Muscle layer of colon (tissue), 2 donors: ENCODE measurements around the gene LMF1.
"Not testable (repeated sequence)": the region's sequence is repeated elsewhere in the genome, so short reads cannot be mapped to it uniquely, and the experiment has no call there.

ENCODE experiments used
- H3K27ac ChIP-seq: one replicate; pipeline ENCODE4 v1.7.0; 2013; ENCODE audit warnings: low read depth, mild to moderate bottlenecking, low read length, moderate library complexity
- H3K27me3 ChIP-seq, 2 donors: one replicate each; pipeline ENCODE4 v1.7.0; 2013; ENCODE audit warnings: low read length in 2 of 2, mild to moderate bottlenecking in 2 of 2; ENCODE audit not compliant: insufficient read depth in 2 of 2, control insufficient read depth in 1 of 2
- H3K36me3 ChIP-seq: one replicate; pipeline ENCODE4 v1.7.0; 2013; ENCODE audit warnings: mild to moderate bottlenecking, low read length; ENCODE audit not compliant: insufficient read depth
- H3K4me1 ChIP-seq: one replicate; pipeline ENCODE4 v1.7.0; 2013; ENCODE audit warnings: mild to moderate bottlenecking, low read length; ENCODE audit not compliant: insufficient read depth
- H3K4me3 ChIP-seq, 2 donors: one replicate each; pipeline ENCODE4 v1.7.0; 2013; ENCODE audit warnings: low read length in 2 of 2, low read depth in 1 of 2, mild to moderate bottlenecking in 1 of 2, moderate library complexity in 1 of 2
- H3K9ac ChIP-seq: one replicate; pipeline ENCODE4 v1.7.0; 2013; ENCODE audit warnings: low read length
- H3K9me3 ChIP-seq: one replicate; pipeline ENCODE4 v1.7.0; 2013; ENCODE audit warnings: mild to moderate bottlenecking, low read length
- donor health status: abdominal sarcoma.
- donor health status: Adenocarcinoma of cecum.

Gene LMF1

DNA sequence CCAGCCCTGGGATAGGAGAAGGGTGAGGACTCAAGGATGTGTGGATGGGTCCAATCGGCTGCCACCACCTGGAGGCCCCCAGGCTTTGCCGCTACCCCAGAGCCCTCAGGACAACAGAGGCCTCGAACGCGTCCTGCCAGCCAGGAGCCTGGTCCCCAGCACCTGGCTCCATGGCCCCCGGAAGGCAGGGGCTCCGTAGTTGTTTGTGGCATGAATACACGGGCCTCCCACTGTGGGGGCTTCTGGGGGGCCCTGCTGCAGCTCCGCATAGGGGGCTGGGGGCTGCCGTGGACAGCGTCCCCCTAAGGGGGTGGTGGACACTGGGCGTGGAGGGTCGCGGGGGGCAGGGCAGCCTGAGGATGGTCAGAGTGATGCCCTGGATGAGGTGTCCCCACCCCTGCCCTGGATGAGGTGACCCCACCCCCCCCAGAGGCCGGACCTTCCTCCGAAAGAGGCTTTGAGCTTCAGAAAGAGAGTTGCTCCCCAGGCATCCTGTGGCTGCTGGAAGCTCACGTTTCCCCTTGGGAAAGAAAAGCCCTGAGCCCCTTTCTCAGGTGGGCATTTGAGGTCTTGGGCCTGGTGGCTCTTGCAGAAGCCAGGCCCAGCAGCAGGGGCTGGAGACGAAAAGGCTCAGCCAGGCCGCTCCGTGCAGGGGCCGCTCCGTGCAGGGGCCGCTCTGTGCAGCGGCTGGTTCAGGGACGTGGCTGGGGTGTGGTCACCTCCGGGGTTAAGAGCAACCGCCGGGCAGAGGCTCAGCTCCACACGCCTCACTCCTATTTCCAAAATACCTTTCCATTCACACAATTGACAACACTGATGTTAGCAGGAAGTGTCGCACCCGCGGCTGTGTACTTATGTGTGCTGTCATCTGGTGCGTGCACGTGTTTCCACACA, 130.0 kb downstream of the LMF1 start:
- Histone ChIP-seq H3K9me3 (peaks cover 5% of the 10 kb centered on the region), H3K36me3 (no peaks in the 10 kb centered on the region), H3K27ac (no peak overlapping the region), H3K4me3 (no peak overlapping the region), H3K4me1 (no peaks in the 10 kb centered on the region), H3K27me3 (peaks cover 0 to 21% of the 10 kb centered on the region in 2 donors), H3K9ac (no peak overlapping the region)

DNA sequence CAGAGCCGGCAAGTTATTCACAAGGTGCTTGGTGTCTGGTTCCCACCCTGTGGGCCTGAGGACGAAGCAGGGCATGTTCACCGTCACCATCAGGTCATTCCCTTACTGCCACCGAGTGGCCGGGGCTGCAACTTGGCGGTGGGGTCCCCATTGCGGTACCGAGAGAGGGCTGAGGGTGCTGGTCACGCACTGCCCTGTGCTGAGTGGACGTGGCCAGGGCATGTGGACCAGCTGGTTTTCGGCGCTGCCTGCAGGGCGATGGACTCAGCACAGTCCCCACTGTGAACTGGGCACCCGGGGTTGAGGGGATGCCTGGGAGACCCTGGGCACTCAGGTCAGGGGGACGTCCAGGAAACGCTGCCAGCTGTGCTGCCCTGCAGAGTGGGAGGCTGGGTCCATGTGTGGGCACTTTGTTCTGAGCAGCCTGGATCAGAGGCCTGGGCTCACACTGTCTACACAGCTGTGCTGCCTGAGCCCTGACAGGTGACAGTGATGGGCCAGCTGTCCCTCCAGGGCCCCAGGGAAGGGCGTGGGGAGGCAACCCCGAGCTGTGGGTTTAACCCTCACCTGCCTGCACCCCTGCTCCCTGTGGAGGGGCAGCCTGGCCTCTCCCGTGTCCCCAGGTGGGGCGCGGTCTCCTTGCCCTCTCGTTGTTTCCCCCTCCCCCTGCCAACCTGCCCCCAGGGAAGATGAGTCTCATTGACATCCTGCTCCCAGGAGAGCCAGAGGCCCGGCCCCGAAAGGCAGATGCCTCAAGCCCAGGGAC, 131.0 kb downstream of the LMF1 start:
- Histone ChIP-seq H3K27ac (no peak overlapping the region), H3K36me3 (no peaks in the 10 kb centered on the region), H3K27me3 (peaks cover 0 to 21% of the 10 kb centered on the region in 2 donors), H3K4me3 (no peak overlapping the region), H3K9me3 (peaks cover 9% of the 10 kb centered on the region), H3K4me1 (no peaks in the 10 kb centered on the region), H3K9ac (no peak overlapping the region)

DNA sequence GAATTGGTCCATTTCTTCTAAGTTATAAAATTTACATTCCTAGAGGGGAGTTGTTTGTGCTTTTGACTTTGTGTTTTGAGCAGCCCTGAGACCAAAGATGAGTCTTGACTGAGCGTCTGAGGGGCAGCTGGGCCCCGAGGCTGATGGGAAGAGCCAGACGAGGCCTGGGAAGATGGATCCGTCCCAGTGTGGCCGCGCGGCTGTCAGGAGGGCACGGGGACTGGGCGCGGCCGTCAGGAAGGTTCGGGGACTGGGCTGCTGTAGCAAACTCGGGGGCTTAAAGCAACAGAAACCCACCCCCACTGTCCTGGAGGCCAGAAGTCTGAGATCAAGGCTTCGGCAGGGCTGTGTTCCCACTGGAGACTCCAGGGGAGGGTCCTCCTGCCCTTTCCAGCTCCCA, 132.0 kb downstream of the LMF1 start:
- H3K4me3 ChIP-seq = no peak overlapping the region
- H3K27ac ChIP-seq = no peak overlapping the region
- H3K27me3 ChIP-seq = peaks cover 0 to 21% of the 10 kb centered on the region in 2 donors
- H3K36me3 ChIP-seq = no peaks in the 10 kb centered on the region
- no peak overlapping the region for H3K9ac ChIP-seq
- peaks cover 9% of the 10 kb centered on the region for H3K9me3 ChIP-seq
- no peaks in the 10 kb centered on the region for H3K4me1 ChIP-seq

DNA sequence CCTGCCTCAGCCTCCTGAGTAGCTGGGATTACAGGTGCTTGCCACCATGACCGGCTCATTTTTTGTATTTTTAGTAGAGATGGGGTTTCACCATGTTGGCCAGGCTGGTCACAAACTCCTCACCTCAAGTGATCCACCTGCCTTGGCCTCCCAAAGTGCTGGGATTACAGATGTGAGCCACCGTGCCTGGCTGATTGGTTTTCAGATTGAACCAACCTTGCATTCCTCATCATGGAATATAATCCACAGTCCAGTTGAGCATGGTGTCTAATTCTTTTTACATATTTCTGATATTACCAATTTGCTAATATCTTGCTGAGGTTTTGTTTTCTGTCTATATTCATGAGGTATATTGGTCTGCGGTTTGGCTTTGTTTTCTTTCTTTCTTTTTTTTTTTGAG, 134.0 kb downstream of the LMF1 start:
- H3K4me3 ChIP-seq, H3K4me1 ChIP-seq, H3K9me3 ChIP-seq, H3K36me3 ChIP-seq, H3K27ac ChIP-seq, H3K9ac ChIP-seq: not testable (repeated sequence)
- peaks cover 0 to 23% of the 10 kb centered on the region in 2 donors for H3K27me3 ChIP-seq

DNA sequence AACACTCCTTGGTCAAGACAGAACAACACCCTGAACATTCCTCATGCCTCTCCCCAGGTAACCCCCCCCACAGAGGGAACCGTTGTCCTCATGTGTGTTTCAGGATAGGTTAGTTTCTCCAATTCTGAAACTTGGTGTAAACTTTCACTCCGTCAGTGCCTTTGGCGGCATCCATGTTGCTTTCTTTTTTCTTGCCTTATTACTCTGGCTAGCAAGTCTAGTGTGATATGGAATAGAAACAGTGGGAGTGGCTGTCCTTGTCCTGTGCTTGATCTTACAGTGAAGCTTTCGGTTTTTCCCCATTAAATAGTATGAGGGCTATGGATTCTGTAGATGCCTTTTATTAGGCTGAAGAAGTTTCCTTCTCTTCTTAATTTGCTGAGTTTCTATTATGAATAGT, 134.6 kb downstream of the LMF1 start:
- H3K27ac ChIP-seq = no peak overlapping the region
- H3K36me3 ChIP-seq = no peaks in the 10 kb centered on the region
- peaks cover 0 to 27% of the 10 kb centered on the region in 2 donors for H3K27me3 ChIP-seq
- no peaks in the 10 kb centered on the region for H3K4me1 ChIP-seq
- H3K4me3 ChIP-seq = no peak overlapping the region
- H3K9ac ChIP-seq = no peak overlapping the region
- H3K9me3 ChIP-seq = peaks cover 9% of the 10 kb centered on the region

DNA sequence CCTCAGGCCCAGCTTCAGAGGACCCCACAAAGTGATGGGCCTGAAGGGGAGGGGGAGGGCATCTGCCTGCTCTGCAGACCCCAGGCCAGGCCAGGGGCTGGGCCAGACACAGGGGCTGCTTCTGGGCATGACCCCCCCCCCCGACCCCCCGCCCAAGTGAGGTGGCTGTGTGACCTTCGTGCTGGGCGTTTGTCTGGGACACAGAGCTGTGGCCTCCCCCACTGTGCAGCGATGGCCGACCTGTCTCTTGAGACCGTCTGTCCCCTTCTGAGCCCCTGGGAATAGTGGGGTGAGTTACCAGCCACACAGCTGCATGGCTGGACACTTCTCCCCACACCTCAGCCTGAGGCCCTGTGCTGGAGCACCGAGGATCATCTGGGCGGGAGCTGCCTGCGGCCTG, 135.4 kb downstream of the LMF1 start:
- peaks cover 0 to 24% of the 10 kb centered on the region in 2 donors for H3K27me3 ChIP-seq
- H3K9me3 ChIP-seq = peaks cover 9% of the 10 kb centered on the region

DNA sequence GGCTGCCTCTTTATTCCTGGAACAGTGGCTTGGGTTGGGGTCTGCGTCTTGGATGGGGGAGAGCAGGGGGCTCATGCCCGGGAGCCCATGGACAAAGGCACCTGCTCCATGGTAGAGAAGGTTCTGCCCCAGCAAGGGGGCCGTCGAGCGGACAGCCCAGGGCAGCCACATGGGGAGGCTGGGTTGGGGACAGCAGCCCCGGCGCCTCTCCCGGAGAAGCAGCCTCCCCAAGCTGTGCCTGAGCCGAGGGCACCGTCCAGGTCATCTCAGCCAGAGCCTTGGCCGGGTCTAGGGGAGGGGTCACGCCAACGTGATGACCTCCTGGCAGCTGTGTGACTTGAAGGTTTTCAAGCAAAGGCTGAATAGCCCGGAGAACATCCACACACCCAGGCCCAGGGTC, 137.4 kb downstream of the LMF1 start:
- Histone ChIP-seq H3K9me3 (peaks cover 9% of the 10 kb centered on the region), H3K27me3 (peaks cover 0 to 12% of the 10 kb centered on the region in 2 donors), H3K4me1 (no peaks in the 10 kb centered on the region), H3K36me3 (no peaks in the 10 kb centered on the region), H3K9ac (no peak overlapping the region), H3K4me3 (no peak overlapping the region), H3K27ac (no peak overlapping the region)

More for the DNA sequence above, 135.4 kb downstream of the LMF1 start:
- no peak overlapping the region for H3K9ac ChIP-seq
- H3K4me1 ChIP-seq = no peaks in the 10 kb centered on the region
- H3K36me3 ChIP-seq = no peaks in the 10 kb centered on the region
- no peak overlapping the region for H3K4me3 ChIP-seq
- no peak overlapping the region for H3K27ac ChIP-seq

DNA sequence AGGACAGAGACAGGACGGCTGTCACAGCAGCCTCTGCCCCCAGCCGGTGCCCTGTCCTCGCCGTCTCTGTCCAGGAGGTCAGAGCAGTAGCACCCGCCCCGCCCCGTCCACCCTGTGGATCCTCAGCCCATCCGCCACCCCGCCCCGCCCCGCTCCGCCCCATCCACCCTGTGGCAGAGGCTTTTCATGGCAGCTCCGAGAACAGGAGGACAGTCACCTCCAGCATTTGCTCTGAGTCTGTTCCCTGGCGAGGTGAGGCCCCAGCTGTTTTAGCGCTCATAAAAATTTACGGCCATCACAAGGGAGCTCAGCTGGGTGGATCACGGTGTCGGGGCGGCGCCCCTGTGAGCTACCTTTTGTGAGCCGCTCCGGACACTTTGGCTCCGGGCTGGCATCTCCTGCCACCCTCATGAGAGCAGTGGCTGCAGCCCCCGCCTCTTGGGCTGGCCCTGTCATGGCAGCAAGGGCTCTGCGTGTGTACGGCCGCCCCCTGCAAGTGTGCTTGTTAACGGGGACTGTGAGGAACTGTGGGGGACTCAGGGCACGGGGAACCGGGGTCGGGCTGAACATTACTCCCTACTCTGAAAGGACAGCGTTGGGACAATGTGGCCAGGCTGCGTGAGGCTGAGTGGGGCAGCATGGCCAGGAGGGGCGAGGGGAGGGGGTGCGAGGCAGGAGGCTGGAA, 138.0 kb downstream of the LMF1 start:
- H3K27me3 ChIP-seq = peaks cover 0 to 12% of the 10 kb centered on the region in 2 donors

DNA sequence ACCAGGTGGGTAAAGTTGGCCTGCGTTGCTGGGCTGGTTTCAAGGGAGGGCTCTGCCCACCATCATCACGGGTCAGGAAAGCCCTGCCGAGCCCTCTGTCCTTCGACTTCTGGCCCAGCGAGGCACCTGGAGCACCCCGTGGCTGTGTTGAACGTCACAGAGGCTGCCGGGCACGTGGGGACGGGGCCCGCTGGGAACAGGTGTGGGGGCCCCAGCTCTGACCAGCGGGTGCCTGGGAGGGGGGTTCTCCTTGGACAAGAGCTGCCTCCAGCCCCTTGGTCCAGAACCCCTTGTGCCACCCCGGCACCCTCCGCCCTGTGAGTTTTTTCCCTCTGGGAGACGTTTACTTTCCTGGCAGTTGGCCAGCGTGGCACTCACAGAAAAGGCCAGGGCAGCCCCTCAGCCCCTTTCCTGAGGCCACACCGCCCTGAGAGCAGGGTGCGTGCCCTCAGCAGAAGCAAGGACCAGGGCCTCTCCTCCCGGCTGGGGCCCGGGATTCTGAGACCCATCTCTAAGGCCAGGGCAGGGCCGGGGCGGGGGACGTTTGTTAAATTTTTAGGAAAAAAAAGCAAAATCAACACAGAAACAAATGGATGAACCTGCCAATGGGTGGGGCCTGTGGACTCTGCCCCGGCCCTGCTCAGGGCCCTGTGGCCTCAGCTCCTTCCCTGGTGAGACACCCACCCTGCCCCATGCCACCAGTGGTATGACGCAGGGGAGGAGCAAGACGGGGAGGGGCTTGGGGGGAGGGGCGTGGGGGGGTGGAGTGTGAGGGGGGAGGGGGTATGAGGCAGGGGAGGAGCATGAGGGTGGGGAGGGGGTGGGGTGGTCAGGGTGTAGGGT, 139.0 kb downstream of the LMF1 start:
- H3K4me3 ChIP-seq = no peak overlapping the region
- H3K36me3 ChIP-seq = no peaks in the 10 kb centered on the region
- H3K27me3 ChIP-seq = peaks cover 0 to 19% of the 10 kb centered on the region in 2 donors

More for the DNA sequence above, 138.0 kb downstream of the LMF1 start:
- H3K27ac ChIP-seq = no peak overlapping the region
- no peak overlapping the region for H3K9ac ChIP-seq
- H3K4me3 ChIP-seq = no peak overlapping the region
- H3K36me3 ChIP-seq = no peaks in the 10 kb centered on the region
- H3K4me1 ChIP-seq = no peaks in the 10 kb centered on the region
- H3K9me3 ChIP-seq = peaks cover 9% of the 10 kb centered on the region

DNA sequence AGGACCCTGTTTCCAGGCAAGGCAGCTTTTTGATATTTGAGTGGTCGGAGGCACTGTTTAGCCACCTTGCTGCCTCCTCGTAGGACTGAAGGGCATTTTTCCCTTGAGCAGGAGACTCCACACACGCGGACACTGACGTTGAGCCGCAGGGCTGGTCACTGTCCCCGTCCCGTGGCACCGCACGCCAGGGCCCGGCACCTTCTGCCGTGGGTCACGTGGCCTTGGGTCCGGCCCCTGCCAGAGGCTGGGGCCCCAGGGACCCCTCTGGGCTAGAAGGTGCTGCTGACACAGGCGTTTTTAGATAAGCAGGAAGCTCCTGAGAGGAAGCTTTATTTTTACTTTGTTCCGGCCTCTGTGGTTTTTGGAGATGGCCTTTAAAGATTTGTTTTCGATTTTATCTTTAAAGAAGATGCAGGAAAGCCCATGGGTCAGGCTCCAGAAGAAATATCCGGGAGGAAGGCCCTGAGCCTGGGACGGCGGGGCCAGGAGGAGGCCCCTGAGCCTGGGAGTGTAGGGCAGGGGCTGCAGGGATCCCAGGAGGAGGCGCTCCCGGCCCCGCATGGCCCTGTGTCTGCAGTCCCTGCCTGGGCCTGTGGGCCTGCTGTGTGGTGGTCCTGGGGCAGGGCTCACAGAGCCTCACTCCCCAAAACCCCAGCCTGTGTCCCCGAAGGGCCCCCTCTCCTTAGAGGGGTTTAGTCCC, 139.8 kb downstream of the LMF1 start:
- peaks cover 0 to 19% of the 10 kb centered on the region in 2 donors for H3K27me3 ChIP-seq
- no peak overlapping the region for H3K4me3 ChIP-seq
- no peak overlapping the region for H3K27ac ChIP-seq
- H3K9ac ChIP-seq = no peak overlapping the region
- H3K36me3 ChIP-seq = no peaks in the 10 kb centered on the region
- no peaks in the 10 kb centered on the region for H3K4me1 ChIP-seq
- peaks cover 6% of the 10 kb centered on the region for H3K9me3 ChIP-seq

More for the DNA sequence above, 139.0 kb downstream of the LMF1 start:
- Histone ChIP-seq H3K27ac (no peak overlapping the region), H3K4me1 (no peaks in the 10 kb centered on the region), H3K9me3 (peaks cover 9% of the 10 kb centered on the region), H3K9ac (no peak overlapping the region)
